T-helper 1 cell treated with Interleukin-12 subunit alpha and Interleukin-12 subunit beta and Interleukin-4 antibody, amounts not matched to agents 30 ng/mL and 1 ng/mL, for 36 hours (primary cell): ENCODE data around the gene ZNF106. TPM values are rescaled to one million over a fixed set of nuclear protein-coding genes. Genes with fewer than 3 reads are reported as not detected.

ENCODE experiments used
- intact Hi-C: fragments of 100-400 bp; cut with micrococcal nuclease; formaldehyde crosslinking; loops from one replicate; pipeline ENCODE4 v1.15.1; 2024
- total RNA-seq: library from RNA; stranded (reverse); gene quantifications from 2 replicates; pipeline ENCODE4 v1.2.3, GENCODE V29; 2022

ZNF106 gene
- total RNA-seq, 1 donor from 2014 or later = 53.0 TPM

GRCh38 chr15:42411884-42412283 lies 79.1 kb downstream of the ZNF106 start:
- intact Hi-C loops = no loop called here

DNA sequence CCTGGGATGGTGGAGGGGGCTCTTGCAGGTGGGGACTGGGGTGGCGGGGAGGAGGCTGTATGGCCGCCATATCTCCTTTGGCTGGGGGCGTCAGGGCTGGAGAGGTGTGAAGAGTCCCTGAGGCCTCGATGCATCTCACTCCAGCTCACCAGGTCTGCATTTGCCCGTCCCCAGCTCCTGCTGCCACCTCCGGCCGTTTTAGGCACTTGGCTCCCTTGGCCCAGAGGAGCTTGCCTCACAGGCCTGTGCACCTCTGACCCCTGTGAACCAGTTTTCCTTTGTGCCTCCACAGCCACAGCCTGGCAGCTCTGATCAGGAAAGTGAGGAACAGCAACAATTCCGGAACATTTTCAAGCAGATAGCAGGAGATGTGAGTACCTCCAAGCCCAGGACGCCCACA lies 81.9 kb downstream of the ZNF106 start:
- intact Hi-C loops = no loop called here

DNA sequence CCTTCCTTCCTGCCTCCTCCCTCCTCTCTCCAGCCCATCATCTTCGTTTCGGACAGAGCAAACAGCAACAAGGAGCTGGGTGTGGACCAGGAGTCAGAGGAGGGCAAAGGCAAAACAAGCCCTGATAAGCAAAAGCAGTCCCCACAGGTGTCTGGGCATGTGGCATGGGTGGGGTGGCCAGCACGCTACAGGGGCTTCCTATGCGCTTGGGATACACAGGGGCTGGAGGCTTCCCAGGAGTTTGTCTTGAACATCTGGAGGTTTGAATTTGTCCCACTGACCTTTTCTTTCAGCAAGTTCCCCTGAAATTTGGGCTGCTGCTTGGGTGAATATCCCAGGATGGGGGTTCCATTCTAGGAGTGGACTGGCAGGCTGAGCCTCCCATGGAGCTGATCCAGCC lies 82.8 kb downstream of the ZNF106 start:
- intact Hi-C loops = no loop called here

GRCh38 chr15:42405863-42406482 lies 85.0 kb downstream of the ZNF106 start:
- intact Hi-C loops = no loop called here

DNA sequence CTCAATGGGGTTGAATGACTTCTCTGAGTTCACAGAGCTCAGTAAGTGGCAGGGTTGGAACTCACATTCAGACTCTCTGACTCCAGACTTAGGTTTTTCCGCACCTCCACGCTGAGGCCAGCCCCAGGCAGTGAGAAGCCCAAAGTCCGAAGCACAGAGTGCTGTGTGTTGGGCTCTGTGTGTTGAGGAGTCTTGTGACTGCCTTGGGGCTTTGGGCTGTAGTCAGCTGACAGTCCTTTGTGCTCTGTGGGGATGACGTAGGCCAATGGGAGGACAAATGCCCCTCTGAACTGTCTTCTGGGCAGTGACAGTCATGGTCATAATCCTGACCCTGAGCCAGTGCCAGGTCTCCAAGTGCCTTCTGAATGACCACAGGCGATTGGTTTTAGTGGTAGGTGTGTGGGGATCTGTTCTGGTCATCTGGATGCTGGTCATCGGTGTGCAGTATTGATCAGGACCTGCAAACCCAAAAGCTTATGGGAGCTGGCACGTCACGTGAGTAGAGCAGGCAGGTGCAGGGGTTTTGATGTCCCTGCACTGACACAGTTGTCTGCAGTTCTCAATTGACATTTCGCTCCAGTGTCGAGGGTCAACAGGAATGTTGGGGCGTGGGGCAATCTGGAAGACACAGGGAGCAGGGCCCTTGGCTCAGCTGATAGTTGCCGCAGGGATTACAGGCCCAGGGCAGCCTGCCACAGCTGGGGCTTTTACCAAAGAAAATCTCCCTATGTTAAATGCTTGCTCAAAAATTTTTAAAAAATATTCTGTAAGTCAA lies 86.3 kb downstream of the ZNF106 start:
- intact Hi-C loops = no loop called here

DNA sequence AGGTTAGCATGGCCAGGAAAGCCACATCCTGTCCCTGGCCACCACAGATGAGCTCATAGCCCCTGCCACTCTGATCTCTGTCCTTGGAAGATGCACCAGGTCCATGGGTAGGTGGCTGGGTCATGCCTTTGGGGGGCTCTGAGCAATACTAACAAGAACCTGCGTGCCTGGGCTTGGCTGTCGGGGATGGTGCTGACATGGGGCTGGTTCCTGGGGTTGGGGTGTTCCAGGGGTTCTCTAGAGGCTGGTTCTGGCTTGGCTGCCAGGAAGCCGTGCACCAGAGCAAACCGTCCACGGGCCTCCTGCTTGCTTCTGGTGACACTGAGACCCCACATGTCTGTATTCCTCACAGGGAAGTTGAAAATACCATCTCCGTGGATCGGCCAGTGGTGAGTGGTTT lies 87.6 kb downstream of the ZNF106 start:
- intact Hi-C loops = no loop called here

- intact Hi-C loops = no loop called here
Measured at GRCh38 chr15:42402455-42403205, 88.3 kb downstream of the ZNF106 start.

- intact Hi-C loops = no loop called here
Measured at GRCh38 chr15:42401544-42402454, 89.1 kb downstream of the ZNF106 start.

GRCh38 chr15:42395838-42396237 lies 95.1 kb downstream of the ZNF106 start:
- intact Hi-C loops = no loop called here

DNA sequence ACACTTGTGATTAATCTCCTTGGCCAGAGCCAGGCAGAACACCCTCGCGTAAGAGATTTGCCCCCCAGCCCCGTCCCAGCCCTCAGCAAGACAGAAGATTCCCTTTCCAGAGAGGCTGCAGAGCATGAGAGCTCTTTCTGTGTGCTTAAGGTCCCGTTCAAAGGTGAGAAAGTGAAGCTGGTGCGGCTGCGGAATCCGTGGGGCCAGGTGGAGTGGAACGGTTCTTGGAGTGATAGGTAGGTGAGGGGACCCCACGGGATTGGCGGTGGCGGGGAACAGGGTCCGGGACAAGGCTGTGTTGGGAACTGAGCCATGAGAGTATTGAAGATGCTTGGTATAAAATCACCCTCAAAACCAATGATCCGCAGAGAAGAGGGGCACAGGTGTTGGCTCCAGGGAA lies 96.8 kb downstream of the ZNF106 start:
- intact Hi-C loops = no loop called here

DNA sequence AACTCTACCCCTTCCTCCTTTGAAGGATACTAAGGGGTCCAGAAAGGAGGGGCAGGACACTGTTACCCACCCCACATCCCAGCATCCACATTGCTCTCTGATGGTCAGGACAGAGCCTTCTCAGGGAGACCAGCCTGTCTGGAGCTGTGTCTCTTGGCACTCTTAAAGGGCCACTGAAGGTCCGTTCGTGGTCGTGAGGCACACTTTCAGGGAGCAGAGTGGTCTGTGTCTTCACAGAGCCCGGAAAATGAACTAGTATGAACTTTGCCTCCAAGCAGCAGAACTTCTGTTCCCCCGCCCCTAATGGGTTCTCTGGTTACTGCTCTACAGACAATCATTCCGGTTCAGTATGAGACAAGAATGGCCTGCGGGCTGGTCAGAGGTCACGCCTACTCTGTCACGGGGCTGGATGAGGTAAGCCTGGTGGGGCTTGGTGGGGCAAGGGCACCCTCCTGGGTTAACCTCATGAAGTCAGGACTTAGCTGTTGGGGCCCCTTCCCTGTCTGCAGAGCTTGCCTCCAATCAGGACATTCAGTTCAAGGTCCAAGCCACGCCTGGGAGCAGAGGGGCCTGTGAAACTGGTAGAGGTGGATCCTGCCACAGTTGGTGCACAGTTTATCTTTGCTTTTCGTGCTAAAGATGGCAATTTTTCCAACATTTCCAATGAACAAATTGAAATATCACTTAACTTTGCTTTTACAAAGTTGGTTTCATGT lies 98.5 kb downstream of the ZNF106 start:
- intact Hi-C loops = no loop called here

- intact Hi-C loops = loop anchor here (5.0 kb wide), 1 partner anchor 165 kb away; no protein-coding TSS in a partner anchor
Measured at GRCh38 chr15:42387603-42388002, 103.3 kb downstream of the ZNF106 start.

DNA sequence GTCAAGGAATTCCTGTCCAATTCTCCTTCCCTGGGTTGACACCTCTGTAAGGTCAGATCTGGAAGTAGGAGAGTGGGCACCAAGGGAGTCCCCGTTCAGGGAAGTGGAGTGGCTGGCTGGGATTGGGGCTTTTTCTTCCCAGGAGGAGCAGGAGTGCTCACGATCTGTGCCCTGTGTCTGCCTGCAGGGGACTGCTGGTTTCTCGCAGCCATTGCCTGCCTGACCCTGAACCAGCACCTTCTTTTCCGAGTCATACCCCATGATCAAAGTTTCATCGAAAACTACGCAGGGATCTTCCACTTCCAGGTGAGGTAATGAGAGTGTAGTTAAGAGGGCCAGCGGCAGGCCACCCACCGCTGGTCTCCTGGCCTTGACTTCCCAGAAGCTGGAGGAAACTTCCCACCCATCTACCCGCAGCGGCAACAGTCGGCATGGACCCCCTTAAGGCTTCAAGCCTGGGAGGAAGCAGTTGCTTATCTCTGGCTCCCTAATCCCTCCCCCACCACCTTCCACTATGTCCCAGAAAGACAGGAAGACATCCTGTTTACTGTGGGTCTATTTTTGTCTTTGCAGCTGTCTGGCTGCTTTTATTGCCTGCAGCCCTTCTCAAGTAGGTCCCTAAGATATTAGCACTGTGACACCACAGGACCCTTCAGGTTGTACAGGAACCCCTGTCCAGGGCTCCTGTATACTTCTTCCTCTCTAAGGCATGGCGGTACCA lies 104.8 kb downstream of the ZNF106 start:
- intact Hi-C loops = loop anchor here (1.0 to 5.0 kb wide), 2 partner anchors 164 to 249 kb away; no protein-coding TSS in a partner anchor

GRCh38 chr15:42385206-42385979 lies 105.5 kb downstream of the ZNF106 start:
- intact Hi-C loops = loop anchor here (1.0 to 5.0 kb wide), 2 partner anchors 163 to 248 kb away; no protein-coding TSS in a partner anchor

DNA sequence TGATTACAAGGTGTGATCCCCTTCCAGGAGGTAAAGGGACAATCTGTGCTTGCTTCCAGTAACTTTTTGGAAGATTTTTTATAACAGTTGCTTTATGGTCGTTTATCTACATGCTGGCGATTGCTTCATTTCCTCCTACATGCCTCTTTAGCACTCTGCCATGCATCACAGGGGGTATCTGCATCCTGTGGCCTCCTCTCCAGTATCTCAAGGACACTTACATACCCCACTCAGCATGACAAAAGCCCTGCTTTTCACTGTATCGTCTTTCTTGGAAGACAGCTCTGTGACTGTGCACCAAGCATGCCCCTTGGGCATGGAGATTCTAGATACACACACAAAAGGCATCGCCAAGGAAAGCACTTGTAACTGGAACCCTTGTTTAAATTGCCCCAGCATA lies 106.3 kb downstream of the ZNF106 start:
- intact Hi-C loops = no loop called here

DNA sequence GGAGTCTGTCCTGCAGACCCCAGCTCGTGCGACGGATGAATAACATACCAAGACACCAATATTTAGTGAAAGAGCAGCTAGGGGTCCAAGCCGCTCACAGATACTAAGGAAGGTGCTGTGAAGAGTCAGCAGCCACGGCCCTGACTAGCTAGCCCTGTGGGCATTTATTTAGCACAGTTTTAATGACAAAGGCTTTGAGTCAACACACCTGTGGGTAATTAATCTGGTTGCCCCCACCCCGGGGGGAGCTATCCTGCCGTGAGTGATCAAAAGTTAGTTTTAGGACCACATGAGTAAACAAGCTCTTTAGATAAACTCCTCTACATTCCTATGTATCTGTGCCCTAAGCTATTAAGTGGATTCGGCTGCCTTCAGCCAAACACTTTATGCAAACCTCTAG lies 112.9 kb downstream of the ZNF106 start:
- intact Hi-C loops = no loop called here

DNA sequence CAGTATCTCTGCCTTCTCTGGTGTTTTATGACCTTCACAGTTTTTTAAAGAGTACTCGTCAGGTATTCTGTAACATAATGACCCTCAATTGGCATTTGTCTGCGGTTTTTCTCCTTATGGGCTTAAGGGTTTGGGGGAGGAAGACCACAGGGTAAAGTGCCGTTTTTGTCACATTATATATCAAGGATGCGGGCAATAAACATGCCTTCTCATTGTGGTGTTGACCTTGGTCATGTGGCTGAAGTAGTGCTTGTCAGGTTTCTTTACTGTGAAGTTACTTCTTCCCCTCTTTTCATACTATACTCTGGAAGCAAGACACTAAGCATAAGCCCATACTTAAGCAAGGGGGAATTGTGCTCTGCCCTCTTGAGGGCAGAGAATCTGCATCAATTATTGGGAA lies 115.0 kb downstream of the ZNF106 start:
- intact Hi-C loops = no loop called here

DNA sequence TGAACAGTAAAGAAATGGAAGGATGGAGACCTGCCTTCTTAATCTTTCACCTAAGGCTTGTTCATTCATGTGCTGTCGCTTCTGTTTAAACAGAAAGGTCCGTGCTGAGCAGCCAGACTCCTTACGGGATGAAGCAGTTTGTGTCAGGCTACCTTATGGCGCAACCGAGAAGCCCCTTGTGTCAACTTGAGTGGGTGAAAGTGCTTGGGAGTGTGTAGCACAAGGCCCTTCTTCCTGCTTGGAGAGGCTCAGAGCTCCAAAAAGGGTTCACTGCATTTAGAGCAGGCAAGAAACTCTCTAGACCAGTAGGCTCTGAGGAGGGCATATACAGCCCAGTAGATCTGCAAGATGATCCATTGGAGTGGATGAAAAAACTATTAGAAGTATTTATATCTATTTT lies 115.7 kb downstream of the ZNF106 start:
- intact Hi-C loops = no loop called here

- intact Hi-C loops = no loop called here
Measured at GRCh38 chr15:42374810-42375209, 116.1 kb downstream of the ZNF106 start.
